A204.1 (cell line): ENCODE results near the gene UNC5A.

Source experiments
- FAIRE-seq: peaks from 2 replicates; lab custom pipeline; 2012; peaks lifted over from hg19 to GRCh38; lab: Jason Lieb, UNC

The UNC5A gene

GRCh38 chr5:176880366-176881020 is 70.1 kb downstream of the UNC5A start:
- no peak for FAIRE-seq

GRCh38 chr5:176881021-176881749 is 70.8 kb downstream of the UNC5A start:
- no peak for FAIRE-seq

- no peak for FAIRE-seq
Observed at GRCh38 chr5:176881816-176882566, 71.6 kb downstream of the UNC5A start.

- FAIRE-seq, result no peak
Observed at GRCh38 chr5:176882567-176882903, 72.2 kb downstream of the UNC5A start.

GRCh38 chr5:176883700-176884570 is 73.6 kb downstream of the UNC5A start:
- FAIRE-seq, result no peak

- FAIRE-seq, result no peak
Observed at GRCh38 chr5:176884571-176884890, 74.2 kb downstream of the UNC5A start.

- FAIRE-seq, result no peak
Observed at GRCh38 chr5:176886336-176887251, 76.2 kb downstream of the UNC5A start.

GRCh38 chr5:176887252-176887849 is 77.0 kb downstream of the UNC5A start:
- no peak for FAIRE-seq

- no peak for FAIRE-seq
Observed at GRCh38 chr5:176888016-176888864, 77.9 kb downstream of the UNC5A start.

GRCh38 chr5:176888865-176889165 is 78.5 kb downstream of the UNC5A start:
- FAIRE-seq, result no peak

GRCh38 chr5:176889321-176890280 is 79.2 kb downstream of the UNC5A start:
- no peak for FAIRE-seq

- no peak for FAIRE-seq
Observed at GRCh38 chr5:176890455-176891330, 80.3 kb downstream of the UNC5A start.

GRCh38 chr5:176891331-176891958 is 81.1 kb downstream of the UNC5A start:
- no peak for FAIRE-seq

- FAIRE-seq, result no peak
Observed at GRCh38 chr5:176892663-176893062, 82.3 kb downstream of the UNC5A start.

GRCh38 chr5:176894298-176894697 is 83.9 kb downstream of the UNC5A start:
- FAIRE-seq, result no peak

- FAIRE-seq, result no peak
Observed at GRCh38 chr5:176895831-176896230, 85.5 kb downstream of the UNC5A start.

GRCh38 chr5:176897263-176897662 is 86.9 kb downstream of the UNC5A start:
- FAIRE-seq, result no peak
